Prostate gland (tissue), 2 donors: ENCODE data around the gene RPL26. TPM values are rescaled to one million over a fixed set of nuclear protein-coding genes. Genes with fewer than 3 reads are reported as not detected.
A peak's percentile ranks its signal among the peaks of the same experiment; 100 is the strongest.
"Not testable (repeated sequence)": the region's sequence is repeated elsewhere in the genome, so short reads cannot be mapped to it uniquely, and the experiment has no call there.

ENCODE experiments used
- DNase-seq: peaks from one replicate; pipeline ENCODE4 v3.0.0-alpha.2; 2019; ENCODE audit warnings: low spot score
- H3K27ac ChIP-seq, 2 donors: fragments of 200-600 bp; sonication (generic); 2 replicates each; pipeline ENCODE4 v1.5.1; 2017 to 2019
- H3K27me3 ChIP-seq: fragments of 200-600 bp; sonication (generic); replicated peaks from 2 replicates; pipeline ENCODE4 v1.5.1; 2019; ENCODE audit not compliant: insufficient read depth
- H3K36me3 ChIP-seq, 2 donors: fragments of 200-600 bp; sonication (generic); 1 replicate in 1 of 2; 2 replicates in 1 of 2; pipeline versions ENCODE4 v1.5.1 to v1.8.1; 2017 to 2019
- H3K4me1 ChIP-seq: fragments of 200-600 bp; sonication (generic); replicated peaks from 2 replicates; pipeline ENCODE4 v1.5.1; 2019
- H3K4me3 ChIP-seq, 2 donors: fragments of 200-600 bp; sonication (generic); 2 replicates each; pipeline ENCODE4 v1.5.1; 2017 to 2019
- H3K9me3 ChIP-seq: fragments of 200-600 bp; sonication (generic); 2 replicates; pipeline ENCODE4 v1.5.1; 2017
- POLR2A ChIP-seq: fragments of 450-650 bp; IDR thresholded peaks from one replicate; pipeline ENCODE4 v1.6.1; 2016; ENCODE audit warnings: antibody characterized with exemption, mild to moderate bottlenecking
- POLR2AphosphoS5 ChIP-seq: sonication (generic); formaldehyde crosslinking; IDR thresholded peaks from one replicate; pipeline ENCODE4 v1.6.1; 2017; ENCODE audit warnings: antibody characterized with exemption
- WGBS: methylation state at CpG from one replicate; pipeline ENCODE4 v1.1.5; 2018; 5-methylcytosine and 5-hydroxymethylcytosine counted together
- intact Hi-C: fragments of 100-400 bp; cut with DNase I; formaldehyde crosslinking; loops from one replicate; pipeline ENCODE4 v1.14.2; 2022
- total RNA-seq, 2 donors: library from RNA; depleted of rRNA; stranded (reverse); fragments of >200 nt; gene quantifications; one replicate each; pipeline ENCODE4 v1.1.0, GENCODE V29; 2016
- TF ChIP-seq, protein P1 (sequence below), 4 experiments: fragments of 200-600 bp in 2 of 4; fragments of 450-650 bp in 2 of 4; sonication (generic) in 2 of 4; IDR thresholded peaks; 1 replicate in 3 of 4; 2 replicates in 1 of 4; pipeline ENCODE4 v1.5.1; 2016 to 2019; ENCODE audit warnings: antibody characterized with exemption in 4 of 4, mild to moderate bottlenecking in 2 of 4, moderate library complexity in 2 of 4

RPL26 gene
- total RNA-seq, 2 donors from 2014 or later = 1,762 to 3,819 TPM

DNA sequence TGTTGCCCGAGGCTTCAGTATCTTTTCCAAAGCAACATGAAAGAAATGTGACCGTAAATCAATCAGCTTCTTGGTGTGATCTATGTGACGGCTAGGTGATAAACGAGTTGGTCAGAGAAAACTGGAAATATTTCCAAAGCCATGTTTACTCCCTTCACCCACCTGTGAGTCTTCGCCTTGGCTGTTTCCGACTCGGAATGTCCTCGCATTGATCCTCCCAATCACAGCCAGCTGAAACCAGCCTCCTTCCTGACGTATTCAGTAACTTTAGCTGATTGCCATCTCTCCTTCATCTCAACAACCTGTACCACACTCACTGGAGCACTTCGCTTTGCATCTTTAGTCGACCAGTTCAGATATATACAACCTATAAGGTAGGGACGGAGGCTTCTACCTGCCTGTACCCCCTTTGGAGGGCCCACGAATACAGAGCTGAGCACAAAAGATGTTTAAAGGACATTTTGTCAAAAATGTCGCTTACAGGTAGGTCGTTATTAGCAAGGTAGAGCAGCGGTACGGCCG, 7.2 kb downstream of the RPL26 start:
- TF ChIP-seq POLR2AphosphoS5 (peak; percentile 22), POLR2A (no peak)
- Histone ChIP-seq H3K27me3 (no peaks in the 10 kb centered on the region), H3K4me1 (peaks cover 16% of the 10 kb centered on the region), H3K9me3 (no peaks in the 10 kb centered on the region), H3K36me3 (peaks cover 0 to 6% of the 10 kb centered on the region in 2 donors), H3K4me3 (peak overlapping the region; percentile 52 to 63), H3K27ac (peak overlapping the region; percentile 92)
- intact Hi-C loops = loop anchor here (5.0 kb wide), 1 partner anchor 62 kb away; the partner anchor contains the start of gene NDEL1
- 10% methylated on average over 18 of the region's 18 CpGs for WGBS
- DNase-seq = peak; percentile 13

- DNase-seq, H3K27ac ChIP-seq, H3K4me3 ChIP-seq, H3K4me1 ChIP-seq, H3K9me3 ChIP-seq, intact Hi-C loops, H3K36me3 ChIP-seq, H3K27me3 ChIP-seq: not testable (repeated sequence)
- WGBS = 93% methylated on average over 25 of the region's 26 CpGs
Observed at GRCh38 chr17:8373856-8374255, 9.1 kb downstream of the RPL26 start.

DNA sequence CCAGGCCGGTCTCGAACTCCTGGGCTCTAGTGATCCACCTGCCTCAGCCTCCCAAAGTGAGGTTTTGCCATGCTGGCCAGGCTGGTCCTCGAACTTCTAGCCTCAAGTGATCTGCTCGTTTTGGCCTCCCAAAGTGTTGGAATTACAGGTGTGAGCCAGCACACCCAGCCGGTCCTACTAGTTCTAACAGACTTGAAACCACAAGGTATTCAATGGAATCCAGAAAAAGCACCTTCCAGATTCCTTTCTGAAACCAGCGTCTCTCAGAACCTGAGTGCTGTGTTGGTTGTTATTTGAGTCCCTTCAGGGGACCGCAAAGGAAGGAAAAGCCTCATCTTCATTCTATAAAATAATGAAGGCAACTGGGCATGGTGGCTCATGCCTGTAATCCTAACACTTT, 10.6 kb downstream of the RPL26 start:
- intact Hi-C loops = no loop called here
- WGBS = 61% methylated on average over 7 of the region's 7 CpGs
- Histone ChIP-seq H3K4me3 (no peak overlapping the region), H3K9me3 (no peaks in the 10 kb centered on the region), H3K27ac (no peak overlapping the region), H3K4me1 (peaks cover 8% of the 10 kb centered on the region), H3K27me3 (no peaks in the 10 kb centered on the region), H3K36me3 (no peaks in the 10 kb centered on the region)
- DNase-seq = no peak
- TF ChIP-seq, protein P1, sequence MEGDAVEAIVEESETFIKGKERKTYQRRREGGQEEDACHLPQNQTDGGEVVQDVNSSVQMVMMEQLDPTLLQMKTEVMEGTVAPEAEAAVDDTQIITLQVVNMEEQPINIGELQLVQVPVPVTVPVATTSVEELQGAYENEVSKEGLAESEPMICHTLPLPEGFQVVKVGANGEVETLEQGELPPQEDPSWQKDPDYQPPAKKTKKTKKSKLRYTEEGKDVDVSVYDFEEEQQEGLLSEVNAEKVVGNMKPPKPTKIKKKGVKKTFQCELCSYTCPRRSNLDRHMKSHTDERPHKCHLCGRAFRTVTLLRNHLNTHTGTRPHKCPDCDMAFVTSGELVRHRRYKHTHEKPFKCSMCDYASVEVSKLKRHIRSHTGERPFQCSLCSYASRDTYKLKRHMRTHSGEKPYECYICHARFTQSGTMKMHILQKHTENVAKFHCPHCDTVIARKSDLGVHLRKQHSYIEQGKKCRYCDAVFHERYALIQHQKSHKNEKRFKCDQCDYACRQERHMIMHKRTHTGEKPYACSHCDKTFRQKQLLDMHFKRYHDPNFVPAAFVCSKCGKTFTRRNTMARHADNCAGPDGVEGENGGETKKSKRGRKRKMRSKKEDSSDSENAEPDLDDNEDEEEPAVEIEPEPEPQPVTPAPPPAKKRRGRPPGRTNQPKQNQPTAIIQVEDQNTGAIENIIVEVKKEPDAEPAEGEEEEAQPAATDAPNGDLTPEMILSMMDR (IDR thresholded peaks at IDR 0.05) = no peak
- no peak for TF ChIP-seq POLR2A
- no peak for TF ChIP-seq POLR2AphosphoS5

DNA sequence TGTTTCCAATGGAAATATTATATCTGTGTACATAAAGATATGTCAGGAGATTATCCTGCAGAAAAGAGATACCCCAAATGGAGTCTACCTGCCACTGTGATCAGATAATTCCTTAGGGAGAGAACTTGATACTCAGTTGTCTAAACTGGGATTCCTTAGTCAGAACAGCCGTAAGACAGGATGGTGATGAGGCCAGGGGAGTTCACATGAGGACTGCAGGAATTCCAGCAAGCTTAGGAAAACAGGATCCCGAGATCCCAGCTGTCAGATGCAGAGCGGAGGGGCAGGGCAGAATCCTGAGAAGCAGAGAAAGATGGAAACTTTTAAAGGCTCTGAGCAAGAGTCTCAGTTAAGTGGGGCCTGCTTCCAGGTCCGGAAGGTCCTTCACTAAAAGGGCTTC, 11.2 kb downstream of the RPL26 start:
- intact Hi-C loops = no loop called here
- Histone ChIP-seq H3K36me3 (no peaks in the 10 kb centered on the region), H3K27ac (no peak overlapping the region), H3K9me3 (no peaks in the 10 kb centered on the region), H3K4me1 (peaks cover 5% of the 10 kb centered on the region), H3K27me3 (no peaks in the 10 kb centered on the region), H3K4me3 (no peak overlapping the region)
- DNase-seq = no peak
- 74% methylated on average over 4 of the region's 4 CpGs for WGBS
- no peak for TF ChIP-seq POLR2A
- TF ChIP-seq, protein P1 (IDR thresholded peaks at IDR 0.05) = no peak
- TF ChIP-seq POLR2AphosphoS5 = no peak

- WGBS = 92% methylated on average over 8 of the region's 8 CpGs
- Histone ChIP-seq H3K27ac (no peak overlapping the region), H3K27me3 (no peaks in the 10 kb centered on the region), H3K9me3 (no peaks in the 10 kb centered on the region), H3K36me3 (no peaks in the 10 kb centered on the region), H3K4me1 (no peaks in the 10 kb centered on the region), H3K4me3 (no peak overlapping the region)
- no peak for DNase-seq
- intact Hi-C loops = no loop called here
- TF ChIP-seq, protein P1 (IDR thresholded peaks at IDR 0.05) = no peak
- TF ChIP-seq POLR2AphosphoS5 (no peak), POLR2A (no peak)
Observed at GRCh38 chr17:8369944-8370343, 13.0 kb downstream of the RPL26 start.

DNA sequence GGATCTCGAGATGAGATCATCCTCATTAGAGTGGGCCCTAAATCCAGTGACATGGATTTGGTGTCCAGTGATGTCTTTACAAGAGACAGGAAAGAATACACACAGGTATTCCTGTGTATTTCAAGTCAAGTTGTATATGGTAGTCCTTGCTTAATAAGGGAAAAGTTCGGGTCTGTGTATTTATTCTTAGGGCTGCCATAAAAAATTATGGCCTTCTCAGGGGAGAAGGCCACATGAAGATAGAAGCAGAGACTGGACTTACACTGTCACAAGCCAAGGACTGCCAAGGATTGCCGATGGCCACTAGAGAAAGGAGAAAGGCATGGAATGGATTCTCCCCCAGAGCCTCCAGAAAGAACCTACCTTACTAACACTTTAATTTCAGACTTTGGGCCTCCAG, 14.8 kb downstream of the RPL26 start:
- Histone ChIP-seq H3K27me3 (no peaks in the 10 kb centered on the region), H3K4me1 (no peaks in the 10 kb centered on the region), H3K9me3 (no peaks in the 10 kb centered on the region), H3K27ac (no peak overlapping the region), H3K4me3 (no peak overlapping the region), H3K36me3 (no peaks in the 10 kb centered on the region)
- TF ChIP-seq POLR2AphosphoS5 (no peak), POLR2A (no peak)
- TF ChIP-seq, protein P1 (IDR thresholded peaks at IDR 0.05) = no peak
- intact Hi-C loops = no loop called here
- DNase-seq = no peak
- WGBS = 86% methylated on average over 3 of the region's 3 CpGs
